CD14-positive monocyte (primary cell): ENCODE measurements around the gene BATF. TPM values are rescaled to one million over a fixed set of nuclear protein-coding genes. Genes with fewer than 3 reads are reported as not detected.
A peak's percentile ranks its signal among the peaks of the same experiment; 100 is the strongest.

ENCODE experiments used
- DNase-seq, 3 donors: peaks; one replicate each; pipeline ENCODE4 v3.0.0-alpha.2; 2011 to 2022
- H2AFZ ChIP-seq: 2 replicates; pipeline ENCODE4 v1.6.0; 2012; ENCODE audit warnings: mild to moderate bottlenecking, low read depth, low read length, inconsistent platforms; ENCODE audit not compliant: insufficient read depth, poor library complexity, severe bottlenecking
- H3K27ac ChIP-seq, 2 donors: 1 replicate in 1 of 2; 2 replicates in 1 of 2; pipeline ENCODE4 v1.5.1; 2012 to 2013; ENCODE audit warnings: low read length in 2 of 2, control low read depth in 1 of 2, inconsistent platforms in 1 of 2, low read depth in 1 of 2, mild to moderate bottlenecking in 1 of 2
- H3K27me3 ChIP-seq, 2 donors: one replicate each; pipeline versions ENCODE4 v1.6.0 to v1.6.1; 2011 to 2013; ENCODE audit warnings: low read length in 2 of 2; ENCODE audit not compliant: control insufficient read depth in 2 of 2, insufficient read depth in 2 of 2
- H3K36me3 ChIP-seq, 2 donors: replicated peaks in 1 of 2; 1 replicate in 1 of 2; 2 replicates in 1 of 2; pipeline versions ENCODE4 v1.5.1 to v1.6.1; 2012 to 2013; ENCODE audit warnings: low read length in 2 of 2, control low read depth in 1 of 2, inconsistent platforms in 1 of 2, mild to moderate bottlenecking in 1 of 2; ENCODE audit not compliant: insufficient read depth in 2 of 2, control insufficient read depth in 1 of 2
- H3K4me1 ChIP-seq, 2 donors: 1 replicate in 1 of 2; 2 replicates in 1 of 2; pipeline versions ENCODE4 v1.5.1 to v1.6.1; 2012 to 2013; ENCODE audit warnings: low read length in 2 of 2, control low read depth in 1 of 2, inconsistent platforms in 1 of 2, mild to moderate bottlenecking in 1 of 2, moderate library complexity in 1 of 2; ENCODE audit not compliant: insufficient read depth in 2 of 2, control insufficient read depth in 1 of 2
- H3K4me2 ChIP-seq: replicated peaks from 2 replicates; pipeline ENCODE3; 2012; ENCODE audit warnings: low read length, moderate library complexity, mild to moderate bottlenecking; ENCODE audit not compliant: poor library complexity, severe bottlenecking; ENCODE audit errors: extremely low read depth
- H3K4me3 ChIP-seq, 3 experiments: fragments of 200-600 bp in 1 of 3; sonication (generic) in 1 of 3; replicated peaks in 1 of 3; 1 replicate in 2 of 3; 2 replicates in 1 of 3; pipeline ENCODE4 v1.5.1; 2011 to 2013; ENCODE audit warnings: low read length in 3 of 3, mild to moderate bottlenecking in 3 of 3, control low read depth in 2 of 3, low read depth in 2 of 3, inconsistent platforms in 1 of 3, moderate library complexity in 1 of 3
- H3K79me2 ChIP-seq: 2 replicates; pipeline ENCODE4 v1.6.0; 2012; ENCODE audit warnings: mild to moderate bottlenecking, control low read depth, inconsistent platforms, low read length, moderate library complexity; ENCODE audit not compliant: insufficient read depth
- H3K9ac ChIP-seq: 2 replicates; pipeline ENCODE4 v1.6.0; 2017; ENCODE audit warnings: low read length, mild to moderate bottlenecking; ENCODE audit not compliant: insufficient read depth, poor library complexity, severe bottlenecking
- H3K9me3 ChIP-seq, 2 donors: replicated peaks in 1 of 2; 1 replicate in 1 of 2; 2 replicates in 1 of 2; pipeline versions ENCODE4 v1.5.1 to v1.6.1; 2012 to 2013; ENCODE audit warnings: low read length in 2 of 2, control low read depth in 1 of 2; ENCODE audit not compliant: control insufficient read depth in 1 of 2, insufficient read depth in 1 of 2
- H4K20me1 ChIP-seq: 2 replicates; pipeline ENCODE4 v1.6.0; 2012; ENCODE audit warnings: mild to moderate bottlenecking, low read length, control low read depth, moderate library complexity; ENCODE audit not compliant: insufficient read depth
- H3K27ac Mint-ChIP-seq, 7 donors: one replicate each; pipeline ENCODE4 v1.8.0; 2020; ENCODE audit warnings: mild to moderate bottlenecking in 7 of 7, mixed read lengths in 7 of 7, moderate library complexity in 6 of 7, inconsistent platforms in 2 of 7
- H3K27me3 Mint-ChIP-seq, 3 donors: one replicate each; pipeline ENCODE4 v1.8.0; 2021 to 2022; ENCODE audit warnings: low read depth in 3 of 3, mild to moderate bottlenecking in 3 of 3, mixed read lengths in 3 of 3, moderate library complexity in 3 of 3, inconsistent platforms in 1 of 3
- H3K36me3 Mint-ChIP-seq, 2 donors: one replicate each; pipeline ENCODE4 v1.8.0; 2020; ENCODE audit warnings: mixed read lengths in 2 of 2, inconsistent platforms in 1 of 2, mild to moderate bottlenecking in 1 of 2
- H3K4me1 Mint-ChIP-seq: one replicate; pipeline ENCODE4 v1.8.0; 2020; ENCODE audit warnings: mild to moderate bottlenecking, mixed read lengths
- H3K4me3 Mint-ChIP-seq, 2 donors: one replicate each; pipeline ENCODE4 v1.8.0; 2020; ENCODE audit warnings: mild to moderate bottlenecking in 2 of 2, mixed read lengths in 2 of 2, moderate library complexity in 1 of 2
- H3K9me3 Mint-ChIP-seq, 7 donors: one replicate each; pipeline ENCODE4 v1.8.0; 2020 to 2022; ENCODE audit warnings: mixed read lengths in 7 of 7, mild to moderate bottlenecking in 6 of 7, moderate library complexity in 6 of 7, inconsistent platforms in 2 of 7
- WGBS: methylation state at CpG from one replicate; pipeline ENCODE4 v1.1.5; 2013; ENCODE audit warnings: missing lambda C conversion rate; ENCODE audit not compliant: insufficient coverage; 5-methylcytosine and 5-hydroxymethylcytosine counted together
- intact Hi-C, 2 donors: fragments of 100-400 bp; cut with micrococcal nuclease; formaldehyde crosslinking; loops; one replicate each; pipeline versions ENCODE4 v1.15.0 to v1.15.1; 2023
- polyA plus RNA-seq, 3 donors: library from polyadenylated mRNA; depleted of rRNA in 1 of 3; unstranded in 2 of 3; stranded (reverse) in 1 of 3; fragments of 300-500 nt in 2 of 3; fragments of >200 nt in 1 of 3; fragmentation: Illumina TruSeq in 2 of 3; gene quantifications; 1 replicate in 2 of 3; 2 replicates in 1 of 3; pipeline ENCODE4 v1.2.3, GENCODE V29; 2012 to 2021
- TF ChIP-seq, protein P1 (sequence below): fragments of 200-600 bp; IDR thresholded peaks from one replicate; pipeline ENCODE4 v1.8.0; 2022; ENCODE audit warnings: antibody characterized with exemption, mild to moderate bottlenecking

BATF gene
- polyA plus RNA-seq, 3 donors = 12.6 to 25.8 (median 20.9) TPM

DNA sequence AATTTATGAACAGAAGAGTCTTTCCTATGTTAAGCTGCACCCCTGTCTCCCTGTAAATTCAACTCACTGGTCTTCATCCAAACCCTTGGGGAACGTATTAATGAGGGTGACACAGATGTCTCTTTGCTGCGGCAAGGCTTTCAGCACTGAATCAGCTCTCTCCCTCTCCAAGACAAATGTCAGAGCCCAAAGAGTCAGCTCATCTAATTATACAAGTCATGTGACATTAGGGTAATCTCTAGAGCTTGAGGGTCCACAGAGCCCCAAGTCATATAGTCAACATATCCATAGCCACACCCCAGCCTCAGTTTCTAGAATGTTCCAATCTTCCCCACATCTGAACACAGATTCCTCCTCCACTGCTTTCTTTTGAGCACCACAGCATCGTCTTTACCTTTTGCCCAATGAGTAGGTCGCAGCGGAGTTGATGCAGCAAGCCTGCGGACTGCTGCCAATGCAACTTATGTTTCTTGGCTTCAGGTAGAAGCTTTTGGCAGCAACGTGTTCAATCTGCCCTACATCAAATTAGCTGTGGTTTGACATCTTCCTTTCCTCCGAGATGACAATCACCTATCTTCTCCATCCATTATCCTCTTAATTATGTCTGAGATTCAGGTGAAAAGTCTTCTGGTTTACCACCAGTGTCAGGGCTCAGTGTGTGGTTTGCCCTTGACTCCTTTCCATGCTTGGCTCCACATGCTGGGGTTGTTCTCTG, 5.3 kb downstream of the BATF start:
- H3K27me3 Mint-ChIP-seq = peaks cover 0 to 2% (median 2%) of the 10 kb centered on the region in 3 donors
- no peak overlapping the region for H3K9ac ChIP-seq
- H3K4me3 Mint-ChIP-seq = no peak overlapping the region
- intact Hi-C loops = no loop called here
- TF ChIP-seq, protein P1, sequence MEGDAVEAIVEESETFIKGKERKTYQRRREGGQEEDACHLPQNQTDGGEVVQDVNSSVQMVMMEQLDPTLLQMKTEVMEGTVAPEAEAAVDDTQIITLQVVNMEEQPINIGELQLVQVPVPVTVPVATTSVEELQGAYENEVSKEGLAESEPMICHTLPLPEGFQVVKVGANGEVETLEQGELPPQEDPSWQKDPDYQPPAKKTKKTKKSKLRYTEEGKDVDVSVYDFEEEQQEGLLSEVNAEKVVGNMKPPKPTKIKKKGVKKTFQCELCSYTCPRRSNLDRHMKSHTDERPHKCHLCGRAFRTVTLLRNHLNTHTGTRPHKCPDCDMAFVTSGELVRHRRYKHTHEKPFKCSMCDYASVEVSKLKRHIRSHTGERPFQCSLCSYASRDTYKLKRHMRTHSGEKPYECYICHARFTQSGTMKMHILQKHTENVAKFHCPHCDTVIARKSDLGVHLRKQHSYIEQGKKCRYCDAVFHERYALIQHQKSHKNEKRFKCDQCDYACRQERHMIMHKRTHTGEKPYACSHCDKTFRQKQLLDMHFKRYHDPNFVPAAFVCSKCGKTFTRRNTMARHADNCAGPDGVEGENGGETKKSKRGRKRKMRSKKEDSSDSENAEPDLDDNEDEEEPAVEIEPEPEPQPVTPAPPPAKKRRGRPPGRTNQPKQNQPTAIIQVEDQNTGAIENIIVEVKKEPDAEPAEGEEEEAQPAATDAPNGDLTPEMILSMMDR = no peak
- H3K4me1 Mint-ChIP-seq = peaks cover 50% of the 10 kb centered on the region
- no peak overlapping the region for H3K27ac ChIP-seq
- H3K79me2 ChIP-seq = peaks cover 72% of the 10 kb centered on the region
- no peak overlapping the region for H2AFZ ChIP-seq
- H3K4me1 ChIP-seq = peaks cover 23 to 27% of the 10 kb centered on the region in 2 donors
- peaks cover 33 to 66% of the 10 kb centered on the region in 2 donors for H3K36me3 ChIP-seq
- no peak for DNase-seq
- WGBS = 100% methylated on average over 5 of the region's 8 CpGs
- H3K4me3 ChIP-seq = no peak overlapping the region
- H3K27me3 ChIP-seq = no peaks in the 10 kb centered on the region
- no peaks in the 10 kb centered on the region for H3K9me3 Mint-ChIP-seq
- H3K27ac Mint-ChIP-seq = peak overlapping the region in 1 of 7 donors; percentile 61
- H3K9me3 ChIP-seq = no peaks in the 10 kb centered on the region
- H3K36me3 Mint-ChIP-seq = peaks cover 52 to 65% of the 10 kb centered on the region in 2 donors
- H3K4me2 ChIP-seq = no peak overlapping the region
- peaks cover 38% of the 10 kb centered on the region for H4K20me1 ChIP-seq

DNA sequence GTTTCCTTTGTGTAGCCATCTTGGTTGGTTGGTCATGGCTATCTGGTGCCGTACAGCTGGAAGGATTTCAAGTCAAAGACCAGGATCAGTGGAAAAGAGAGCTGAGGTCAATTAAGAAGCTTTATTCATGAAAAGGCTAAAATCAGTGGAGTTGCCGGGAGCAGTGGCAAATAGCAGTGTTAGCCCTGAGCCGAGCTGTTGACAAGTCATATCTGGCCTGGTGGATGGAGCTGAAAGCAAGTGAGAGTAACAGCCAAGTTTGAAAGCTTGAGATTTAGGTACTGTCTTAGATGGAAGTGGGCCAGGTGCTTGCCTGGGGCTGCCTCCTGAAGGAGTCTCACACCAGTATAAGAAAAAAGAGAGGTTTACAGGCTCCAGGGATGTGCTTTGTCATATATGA, 9.0 kb downstream of the BATF start:
- Histone ChIP-seq H3K9me3 (no peaks in the 10 kb centered on the region), H3K27me3 (no peaks in the 10 kb centered on the region), H4K20me1 (peaks cover 29% of the 10 kb centered on the region), H3K9ac (no peak overlapping the region), H3K36me3 (peaks cover 39 to 70% of the 10 kb centered on the region in 2 donors), H2AFZ (no peak overlapping the region), H3K4me1 (peaks cover 12 to 16% of the 10 kb centered on the region in 2 donors), H3K27ac (no peak overlapping the region), H3K4me3 (no peak overlapping the region), H3K4me2 (no peak overlapping the region), H3K79me2 (peaks cover 64% of the 10 kb centered on the region)
- H3K27ac Mint-ChIP-seq = peak overlapping the region in 3 of 7 donors; percentile 21 to 80 (median 21)
- peaks cover 58 to 71% of the 10 kb centered on the region in 2 donors for H3K36me3 Mint-ChIP-seq
- no peak for DNase-seq
- TF ChIP-seq, protein P1 = no peak
- WGBS = 100% methylated on average over 2 of the region's 3 CpGs
- intact Hi-C loops = no loop called here
- no peaks in the 10 kb centered on the region for H3K9me3 Mint-ChIP-seq
- peaks cover 30% of the 10 kb centered on the region for H3K4me1 Mint-ChIP-seq
- no peak overlapping the region for H3K4me3 Mint-ChIP-seq
- peaks cover 0 to 2% (median 0%) of the 10 kb centered on the region in 3 donors for H3K27me3 Mint-ChIP-seq
